ENCODE results near the gene MRPS23. TPM values are rescaled to one million over a fixed set of nuclear protein-coding genes. Genes with fewer than 3 reads are reported as not detected.

Gene MRPS23
- total and polyA plus RNA-seq, 2 of the 13 experiments (the other 11 are each of a cell fraction or from before 2014, with no cell fraction given): 63.2 to 181 TPM

- ChIA-PET CTCF (ENCODE audit: low intra/inter-chr PET ratio, low total read pairs) (no interaction called here), POLR2A (no interaction called here)
- in situ Hi-C loops (cut with HindIII; ENCODE audit: extremely low pct_ligation_motif_present, low pct_unique_long_range_greater_than_20kb): no loop called here
- no peak for TF ChIP-seq ZNF850 (CRISPR knock-in tag; conservative IDR thresholded peaks at IDR 0.05)
- TF ChIP-seq ZFP90 (CRISPR knock-in tag; IDR thresholded peaks at IDR 0.05; ENCODE audit: borderline replicate concordance): no peak
- no peak for TF ChIP-seq PRDM15 (CRISPR knock-in tag; IDR thresholded peaks at IDR 0.05)
- no peak for TF ChIP-seq ZNF569 (CRISPR knock-in tag; IDR thresholded peaks at IDR 0.05; ENCODE audit: borderline replicate concordance)
- TF ChIP-seq FOXK1 (CRISPR knock-in tag; IDR thresholded peaks at IDR 0.05; ENCODE audit: borderline replicate concordance, low read depth): no peak
- TF ChIP-seq SNAPC5 (CRISPR knock-in tag; IDR thresholded peaks at IDR 0.05; ENCODE audit: borderline replicate concordance): no peak
- TF ChIP-seq TRIM24 (CRISPR knock-in tag; IDR thresholded peaks at IDR 0.05): no peak
- TF ChIP-seq ZNF792 (CRISPR knock-in tag; IDR thresholded peaks at IDR 0.05): no peak
- no peak for TF ChIP-seq TFE3 (CRISPR knock-in tag; IDR thresholded peaks at IDR 0.05)
- no peak for TF ChIP-seq RARG (CRISPR knock-in tag; IDR thresholded peaks at IDR 0.05; ENCODE audit: low read depth)
- TF ChIP-seq GFI1 (CRISPR knock-in tag; IDR thresholded peaks at IDR 0.05; ENCODE audit: borderline replicate concordance): no peak
- TF ChIP-seq MED13 (CRISPR knock-in tag; IDR thresholded peaks at IDR 0.05): no peak
- Histone ChIP-seq H3K27ac (ENCODE audit: extremely low read length, insufficient read depth, low read length) (no peak overlapping the region), H3K79me2 (ENCODE audit: insufficient read depth, low read length) (no peaks in the 10 kb centered on the region), H3K9me3 (ENCODE audit: low read length) (no peaks in the 10 kb centered on the region), H3K9ac (ENCODE audit: insufficient read depth, low read depth, low read length) (no peak overlapping the region), H3K4me1 (ENCODE audit: insufficient read depth, low read length) (peaks cover 17% of the 10 kb centered on the region), H3K4me2 (ENCODE audit: low read depth, low read length) (no peak overlapping the region), H2AFZ (ENCODE audit: low read length) (no peak overlapping the region), H3K36me3 (replicated peaks in 1 of 2; ENCODE audit: control insufficient read depth in 1 of 2, insufficient read depth in 2 of 2, low read length in 2 of 2) (no peaks in the 10 kb centered on the region), H3K27me3 (ENCODE audit: control insufficient read depth in 1 of 2, insufficient read depth in 2 of 2, low read length in 2 of 2) (peaks cover 6 to 44% of the 10 kb centered on the region in 2 experiments; a peak in 3 of 5 replicates), H4K20me1 (ENCODE audit: insufficient read depth, low read length) (no peaks in the 10 kb centered on the region), H3K4me3 (replicated peaks in 1 of 3; ENCODE audit: insufficient read depth in 1 of 3, low read depth in 2 of 3, low read length in 3 of 3) (no peak overlapping the region)
- BruUV-seq (replicated peaks): no TSS peak
- ATAC-seq (no peak), DNase-seq (ENCODE audit: low spot score) (no peak), FAIRE-seq (no peak)
- intact Hi-C loops (cut with micrococcal nuclease; ENCODE audit: unreplicated experiment): no loop called here
- 0% methylated on average over 1 of the region's 1 CpG for WGBS (ENCODE audit: low lambda C conversion rate)
Measured at GRCh38 chr17:57814421-57814820, 35.4 kb downstream of the MRPS23 start.

Measured in HepG2 (cell line).